Measurements from ENCODE around the gene HTN1.
"Not testable (repeated sequence)": the region's sequence is repeated elsewhere in the genome, so short reads cannot be mapped to it uniquely, and the experiment has no call there.

Gene HTN1

DNA sequence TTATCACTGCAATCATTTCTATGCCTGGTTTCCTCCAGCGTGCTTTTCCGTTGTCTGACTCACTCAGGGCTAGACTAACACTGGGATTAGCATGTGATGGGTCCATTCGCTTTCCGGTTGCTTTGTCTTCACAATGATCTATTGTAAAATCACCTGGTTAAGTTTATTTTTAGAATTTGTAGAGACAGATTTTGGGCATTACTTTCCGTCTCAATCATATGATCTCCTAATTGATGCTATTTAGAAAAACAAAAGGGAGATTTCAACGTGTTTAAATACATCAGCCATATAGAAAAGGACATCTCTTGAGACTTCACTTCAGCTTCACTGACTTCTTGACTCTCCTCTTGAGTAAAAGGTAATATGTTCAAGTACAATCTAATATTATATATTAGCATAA, at the start of gene HTN1:
Gene HTN1, plus strand, starts transcription at position 301 of the 400 bp plus-strand sequence. CDS start 2,639 bp downstream, outside the sequence.
- DNase-seq (ENCODE audit: low read depth), result not testable (repeated sequence)

DNA sequence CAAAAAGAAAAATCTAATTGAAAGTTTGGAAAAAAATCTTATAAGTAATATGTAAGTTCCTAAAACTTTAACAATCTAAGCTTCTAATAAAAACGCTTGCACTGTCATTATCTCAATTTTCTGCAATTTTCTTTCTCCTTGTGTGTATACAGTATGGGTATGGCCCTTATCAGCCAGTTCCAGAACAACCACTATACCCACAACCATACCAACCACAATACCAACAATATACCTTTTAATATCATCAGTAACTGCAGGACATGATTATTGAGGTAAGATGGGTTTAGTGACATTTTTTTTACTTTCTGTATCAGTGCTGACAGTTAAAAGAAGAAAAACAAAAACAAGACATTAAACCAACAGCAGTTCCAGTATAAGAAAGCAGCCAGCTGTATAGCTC, 49.5 kb upstream of the HTN1 start:
- peak; percentile 29 for DNase-seq (ENCODE audit: low read depth)

GRCh38 chr4:70002507-70002906, 47.7 kb upstream of the HTN1 start:
- DNase-seq (ENCODE audit: low read depth), result no peak

- no peak for DNase-seq (ENCODE audit: low read depth)
Observed at GRCh38 chr4:70008771-70009170, 41.5 kb upstream of the HTN1 start.

- DNase-seq (ENCODE audit: low read depth), result not testable (repeated sequence)
Observed at GRCh38 chr4:70019006-70019405, 31.2 kb upstream of the HTN1 start.

- no peak for DNase-seq (ENCODE audit: low read depth)
Observed at GRCh38 chr4:70023218-70023617, 27.0 kb upstream of the HTN1 start.

- no peak for DNase-seq (ENCODE audit: low read depth)
Observed at GRCh38 chr4:70027011-70027410, 23.2 kb upstream of the HTN1 start.

DNA sequence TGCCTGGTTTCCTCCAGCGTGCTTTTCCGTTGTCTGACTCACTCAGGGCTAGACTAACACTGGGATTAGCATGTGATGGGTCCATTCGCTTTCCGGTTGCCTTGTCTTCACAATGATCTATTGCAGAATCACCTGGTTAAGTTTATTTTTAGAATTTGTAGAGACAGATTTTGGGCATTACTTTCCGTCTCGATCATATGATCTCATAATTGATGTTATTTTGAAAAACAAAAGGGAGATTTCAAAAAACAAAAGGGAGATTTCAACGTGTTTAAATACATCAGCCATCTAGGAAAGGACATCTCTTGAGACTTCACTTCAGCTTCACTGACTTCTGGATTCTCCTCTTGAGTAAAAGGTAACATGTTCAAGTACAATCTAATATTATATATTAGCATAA, 22.1 kb upstream of the HTN1 start, which contains the start of gene HTN3:
Gene HTN3, plus strand, starts transcription at position 301 of the 400 bp plus-strand sequence. CDS start 2,282 bp downstream, outside the sequence.
- DNase-seq (ENCODE audit: low read depth), result not testable (repeated sequence)

- DNase-seq (ENCODE audit: low read depth), result not testable (repeated sequence)
Observed at GRCh38 chr4:70037559-70037958, 12.7 kb upstream of the HTN1 start.

DNA sequence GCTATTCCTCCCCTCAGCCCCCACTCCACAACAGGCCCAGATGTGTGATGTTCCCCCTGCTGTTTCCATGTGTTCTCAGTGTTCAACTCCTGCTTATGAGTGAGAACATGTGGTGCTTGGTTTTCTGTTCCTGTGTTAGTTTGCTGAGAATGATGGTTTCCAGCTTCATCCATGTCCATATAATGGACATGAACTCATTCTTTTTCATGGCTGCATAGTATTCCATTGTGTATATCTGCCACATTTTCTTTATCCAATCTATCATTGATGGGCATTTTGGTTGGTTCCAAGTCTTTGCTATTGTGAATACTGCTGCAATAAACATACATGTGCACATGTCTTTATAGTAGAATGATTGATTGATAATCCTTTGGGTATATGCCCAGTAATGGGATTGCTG, 10.3 kb upstream of the HTN1 start:
- DNase-seq (ENCODE audit: low read depth), result not testable (repeated sequence)

DNA sequence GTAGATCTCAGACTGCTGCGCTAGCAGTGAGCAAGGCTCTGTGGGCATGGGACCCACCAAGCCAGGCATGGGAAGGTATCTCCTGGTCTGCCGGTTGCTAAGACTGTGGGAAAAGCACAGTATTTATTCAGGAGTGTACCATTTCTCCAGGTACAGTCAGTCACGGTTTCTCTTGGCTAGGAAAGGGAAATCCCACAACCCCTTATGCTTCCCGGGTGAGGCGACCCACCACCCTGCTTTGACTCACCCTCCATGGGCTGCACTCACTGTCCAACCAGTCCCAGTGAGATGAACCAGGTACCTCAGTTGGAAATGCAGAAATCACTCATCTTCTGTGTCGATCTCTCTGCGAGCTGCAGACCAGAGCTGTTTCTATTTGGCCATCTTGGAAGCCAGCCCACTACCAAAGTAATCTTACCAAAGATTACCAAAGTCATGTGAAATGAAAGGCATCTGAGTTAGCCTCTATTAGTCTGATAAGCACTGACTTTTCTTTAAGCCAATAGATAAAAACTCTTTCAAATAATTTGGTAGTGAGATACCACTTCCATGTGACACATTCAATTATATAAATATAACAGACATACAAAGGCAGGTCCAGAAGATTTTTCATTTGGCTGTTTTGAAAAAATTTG, 8.5 kb upstream of the HTN1 start:
- no peak for DNase-seq (ENCODE audit: low read depth)

- not testable (repeated sequence) for DNase-seq (ENCODE audit: low read depth)
Observed at GRCh38 chr4:70056534-70056933, 6.3 kb downstream of the HTN1 start.

DNA sequence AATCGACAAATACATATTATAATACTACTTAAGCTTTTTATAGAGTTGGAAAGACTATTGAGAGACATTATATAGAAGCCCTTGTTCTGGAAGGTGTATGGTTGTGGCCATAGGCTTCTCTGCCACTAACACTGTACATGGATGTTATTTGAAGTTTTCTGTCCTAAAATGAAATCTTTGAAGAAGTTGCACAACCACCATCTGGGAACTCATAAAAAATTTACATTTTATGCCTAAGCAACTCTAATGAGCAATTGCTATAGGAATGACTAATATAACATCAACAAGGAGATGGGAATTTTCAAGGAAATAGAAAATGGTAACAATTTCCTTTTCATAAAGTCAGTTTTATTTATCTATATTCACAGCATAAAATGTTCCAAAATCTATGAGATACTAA, 7.4 kb downstream of the HTN1 start:
- DNase-seq (ENCODE audit: low read depth), result no peak

DNA sequence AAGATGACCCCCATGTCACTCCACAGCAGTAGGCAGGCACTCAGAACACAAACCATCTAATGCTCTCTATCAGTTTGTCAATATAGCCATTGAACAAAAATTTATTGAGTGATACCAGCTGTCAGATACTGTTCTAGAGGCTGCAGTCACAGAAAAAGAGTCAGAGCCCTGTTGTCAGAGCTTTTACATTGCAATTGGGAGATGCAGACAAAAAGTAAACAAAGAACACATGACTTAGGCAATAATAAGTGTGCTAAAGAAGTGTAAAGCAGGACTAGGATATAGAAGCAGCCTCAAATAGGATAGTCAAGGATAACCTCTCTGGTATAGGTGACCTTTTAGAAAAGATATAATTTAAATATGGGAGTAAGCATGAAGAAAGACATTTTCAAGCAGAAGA, 8.9 kb downstream of the HTN1 start:
- DNase-seq (ENCODE audit: low read depth), result no peak

DNA sequence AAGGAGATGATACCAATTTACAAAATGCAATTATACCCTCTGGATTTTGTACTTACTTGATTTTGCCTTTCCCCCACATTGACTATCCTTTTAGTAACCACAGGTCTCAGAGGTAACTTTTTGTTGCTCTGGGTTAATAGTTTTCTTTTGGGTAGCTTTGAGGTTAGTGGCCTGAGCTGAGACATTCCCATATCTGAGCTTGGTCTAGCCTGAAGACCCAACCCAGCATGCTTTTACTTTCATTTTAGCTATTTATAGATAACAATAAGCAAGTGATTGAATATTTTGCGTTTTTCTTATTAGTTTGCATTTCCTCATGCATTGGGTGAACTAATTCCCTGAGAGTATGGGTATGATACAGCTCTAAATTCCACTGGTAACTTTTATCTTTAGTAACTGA, 11.8 kb downstream of the HTN1 start:
- no peak for DNase-seq (ENCODE audit: low read depth)

GRCh38 chr4:70080205-70080604, 30.0 kb downstream of the HTN1 start:
- DNase-seq (ENCODE audit: low read depth), result no peak

DNA sequence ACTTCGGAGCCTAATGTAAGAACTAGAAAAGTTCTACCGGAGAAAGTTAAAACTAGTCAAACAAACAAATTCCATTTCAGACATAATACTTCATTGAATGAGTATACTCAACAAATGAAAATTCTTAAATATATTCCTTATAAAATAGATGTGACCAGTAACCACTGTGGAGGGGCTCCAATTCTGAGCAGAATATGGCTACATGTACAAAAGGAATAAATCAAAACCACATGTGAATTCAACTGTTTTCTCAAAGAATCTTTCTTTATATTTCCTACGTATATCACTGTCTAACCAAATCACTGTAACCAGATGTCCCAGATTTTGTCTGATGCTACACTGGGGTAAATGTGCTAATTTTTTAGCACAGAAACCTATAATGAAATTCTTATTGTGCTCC, 49.0 kb downstream of the HTN1 start:
- no peak for DNase-seq (ENCODE audit: low read depth)

All from CMK (cell line).